AG09309 (cell line): ENCODE data around the gene CEP192.

Experiments
- DNase-seq: peaks from one replicate; pipeline ENCODE4 v3.0.0-alpha.2; 2010; ENCODE audit warnings: low read depth
- H3K4me3 ChIP-seq: 2 replicates; pipeline ENCODE4 v1.5.1; 2011; ENCODE audit warnings: mild to moderate bottlenecking, low read depth, low read length, moderate library complexity; ENCODE audit not compliant: control insufficient read depth
- TF ChIP-seq, protein P1 (sequence below): IDR thresholded peaks from 2 replicates; pipeline ENCODE4 v1.5.1; 2011; ENCODE audit warnings: mild to moderate bottlenecking, low read depth, low read length, inconsistent platforms; ENCODE audit not compliant: insufficient read depth, control insufficient read depth; ENCODE audit errors: missing control alignments

CEP192 gene

DNA sequence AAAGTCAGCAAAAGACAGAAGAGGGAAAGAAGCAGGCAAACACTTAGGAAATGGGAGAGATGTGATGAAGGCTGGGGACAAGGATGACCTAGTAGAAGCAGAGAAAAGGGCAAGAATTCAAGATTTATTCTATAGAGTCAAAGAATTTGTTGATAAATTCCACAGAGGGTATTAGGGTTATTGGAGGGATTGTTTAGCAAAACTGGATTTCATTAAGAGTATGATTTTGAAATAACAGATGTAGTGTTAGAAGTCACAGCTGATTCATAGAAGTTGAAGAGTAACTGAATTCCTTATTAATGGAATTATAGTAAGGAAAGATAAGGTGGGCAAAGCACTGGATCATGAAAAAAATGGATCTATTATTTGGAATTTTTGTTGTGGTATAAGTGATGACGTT lies 48.6 kb downstream of the CEP192 start:
- TF ChIP-seq, protein P1, sequence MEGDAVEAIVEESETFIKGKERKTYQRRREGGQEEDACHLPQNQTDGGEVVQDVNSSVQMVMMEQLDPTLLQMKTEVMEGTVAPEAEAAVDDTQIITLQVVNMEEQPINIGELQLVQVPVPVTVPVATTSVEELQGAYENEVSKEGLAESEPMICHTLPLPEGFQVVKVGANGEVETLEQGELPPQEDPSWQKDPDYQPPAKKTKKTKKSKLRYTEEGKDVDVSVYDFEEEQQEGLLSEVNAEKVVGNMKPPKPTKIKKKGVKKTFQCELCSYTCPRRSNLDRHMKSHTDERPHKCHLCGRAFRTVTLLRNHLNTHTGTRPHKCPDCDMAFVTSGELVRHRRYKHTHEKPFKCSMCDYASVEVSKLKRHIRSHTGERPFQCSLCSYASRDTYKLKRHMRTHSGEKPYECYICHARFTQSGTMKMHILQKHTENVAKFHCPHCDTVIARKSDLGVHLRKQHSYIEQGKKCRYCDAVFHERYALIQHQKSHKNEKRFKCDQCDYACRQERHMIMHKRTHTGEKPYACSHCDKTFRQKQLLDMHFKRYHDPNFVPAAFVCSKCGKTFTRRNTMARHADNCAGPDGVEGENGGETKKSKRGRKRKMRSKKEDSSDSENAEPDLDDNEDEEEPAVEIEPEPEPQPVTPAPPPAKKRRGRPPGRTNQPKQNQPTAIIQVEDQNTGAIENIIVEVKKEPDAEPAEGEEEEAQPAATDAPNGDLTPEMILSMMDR: no peak
- no peak for DNase-seq
- H3K4me3 ChIP-seq: no peak overlapping the region

DNA sequence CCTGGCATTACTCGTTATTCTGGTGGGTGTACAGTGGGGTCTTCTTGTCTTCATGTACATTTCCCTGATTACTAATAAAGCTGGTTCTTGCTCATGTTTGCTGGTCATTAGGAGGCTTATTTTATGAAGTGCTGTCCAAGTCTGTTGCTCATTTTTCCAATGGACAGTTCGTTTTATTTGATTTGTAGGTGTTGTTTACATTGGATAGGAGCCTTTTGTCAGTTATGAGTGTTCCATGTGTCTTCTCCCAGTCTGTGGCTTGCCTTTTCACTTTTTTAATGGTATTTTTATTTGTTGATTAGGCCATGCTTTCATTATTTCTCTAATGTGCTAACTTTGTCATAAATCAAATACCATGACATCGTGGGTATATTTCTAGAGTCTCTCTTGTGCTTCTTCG lies 51.9 kb downstream of the CEP192 start:
- TF ChIP-seq, protein P1: no peak
- no peak overlapping the region for H3K4me3 ChIP-seq
- no peak for DNase-seq

DNA sequence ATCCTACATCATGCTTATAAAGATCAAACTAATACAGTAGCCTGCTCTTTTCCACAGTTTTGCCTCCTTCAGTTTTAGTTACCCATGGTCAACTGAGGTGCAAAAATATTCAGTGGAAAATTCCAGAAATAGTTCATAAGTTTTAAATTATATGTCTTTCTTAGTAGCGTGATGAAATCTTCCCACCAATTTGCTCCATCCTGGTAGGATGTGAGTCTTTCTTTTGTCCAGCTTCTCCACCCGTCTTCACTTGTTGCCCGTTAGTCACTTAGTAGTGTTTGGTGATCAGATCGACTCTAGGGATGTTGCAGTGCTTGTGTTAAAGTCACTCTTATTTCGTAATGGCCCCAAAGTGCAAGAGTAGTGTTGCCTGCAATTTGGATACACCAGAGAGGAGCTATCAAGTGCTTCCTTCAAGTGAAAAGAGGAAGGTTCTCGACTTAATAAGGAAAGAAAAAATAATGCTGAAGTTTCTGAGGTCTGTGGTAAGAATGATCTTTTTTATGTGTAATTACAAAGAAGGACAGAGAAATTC lies 57.0 kb downstream of the CEP192 start:
- no peak overlapping the region for H3K4me3 ChIP-seq
- TF ChIP-seq, protein P1: no peak
- peak; percentile 25 for DNase-seq

DNA sequence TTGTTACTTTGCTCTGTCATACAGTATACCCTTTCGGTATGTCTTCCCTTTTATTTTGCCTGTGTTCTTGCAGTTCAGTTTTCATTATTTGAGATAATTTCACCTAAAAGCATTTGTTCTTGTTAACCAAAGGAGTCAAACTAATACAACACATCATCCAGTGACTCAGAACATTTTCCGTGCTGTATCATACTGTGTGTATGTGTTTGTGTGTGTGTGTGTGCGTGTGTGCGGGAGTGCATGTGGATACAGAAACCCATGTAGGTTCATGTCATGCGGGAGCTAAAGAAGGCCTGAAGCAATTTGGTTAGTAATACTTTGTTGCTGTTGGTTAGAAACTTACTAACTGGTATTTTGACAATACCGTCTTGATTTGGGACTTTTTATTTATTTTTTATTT lies 60.0 kb downstream of the CEP192 start:
- no peak overlapping the region for H3K4me3 ChIP-seq
- TF ChIP-seq, protein P1: no peak
- DNase-seq: no peak

DNA sequence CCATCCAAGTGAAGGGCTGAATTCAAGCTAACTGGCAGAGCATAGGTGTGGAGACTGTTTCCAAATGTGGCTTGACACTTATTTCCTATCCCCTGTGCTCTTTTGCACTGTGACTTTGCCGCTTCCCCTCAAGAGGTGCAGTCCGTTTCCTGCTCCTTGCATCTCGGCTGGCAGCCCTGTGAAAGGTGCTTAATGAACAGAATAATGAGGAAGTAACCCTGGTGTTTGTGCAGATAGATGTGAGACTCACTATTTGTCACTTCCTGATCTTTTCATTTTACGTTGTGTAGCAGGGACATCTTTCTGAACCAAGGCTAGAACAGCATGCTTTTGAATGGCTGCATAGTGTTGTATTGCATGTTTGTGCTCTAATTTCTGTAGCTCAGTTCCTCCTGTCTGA lies 60.8 kb downstream of the CEP192 start:
- no peak for DNase-seq

DNA sequence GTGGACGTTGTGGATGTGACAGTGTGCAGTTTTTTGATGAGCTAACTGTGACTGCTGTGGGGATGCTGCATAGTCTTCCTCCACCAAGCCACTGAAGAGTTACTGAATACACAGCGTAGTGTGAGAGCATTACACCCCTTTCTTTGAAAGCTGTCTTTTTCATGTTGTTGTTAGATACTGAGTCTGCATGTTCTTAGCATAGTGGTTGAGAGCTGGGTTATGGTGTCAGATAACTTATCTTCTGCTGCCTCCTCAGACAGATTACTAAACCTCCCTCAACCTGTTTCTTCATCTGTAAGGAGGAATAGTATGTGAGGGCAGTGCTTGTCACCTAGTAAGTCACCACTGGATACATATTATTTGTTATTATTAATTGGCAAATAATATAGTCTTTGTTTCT lies 63.2 kb downstream of the CEP192 start:
- no peak overlapping the region for H3K4me3 ChIP-seq
- TF ChIP-seq, protein P1: no peak
- no peak for DNase-seq

More for the DNA sequence above, 60.8 kb downstream of the CEP192 start:
- no peak overlapping the region for H3K4me3 ChIP-seq
- TF ChIP-seq, protein P1: no peak
